K562 (cell line): Measurements from ENCODE around the gene CENPX. TPM values are rescaled to one million over a fixed set of nuclear protein-coding genes. Genes with fewer than 3 reads are reported as not detected.

Experiments
- CHD2 ChIP-seq: IDR thresholded peaks from 2 replicates; pipeline ENCODE4 v1.6.1; 2011; ENCODE audit warnings: low read depth, low read length
- ELK3 ChIP-seq: fragments of 450-650 bp; formaldehyde crosslinking; IDR thresholded peaks from 2 replicates; pipeline ENCODE4 v1.4.0; 2020; ENCODE audit warnings: mild to moderate bottlenecking
- GABPA ChIP-seq: fragments of 200-800 bp; sonication (Bioruptor generic); conservative IDR thresholded peaks from 2 replicates; pipeline ENCODE4 v1.6.1; 2016; ENCODE audit warnings: low read depth, missing genetic modification characterization, missing compliant biosample characterization
- HDAC2 ChIP-seq: fragments of 450-650 bp; IDR thresholded peaks from 2 replicates; pipeline ENCODE4 v1.6.1; 2016; ENCODE audit warnings: mild to moderate bottlenecking
- HNRNPUL1 ChIP-seq: fragments of 200-400 bp; formaldehyde crosslinking; IDR thresholded peaks from 2 replicates; pipeline ENCODE4 v1.6.1; 2017; ENCODE audit warnings: low read length
- NCOR1 ChIP-seq: fragments of 450-650 bp; IDR thresholded peaks from 2 replicates; pipeline ENCODE4 v1.6.1; 2016; ENCODE audit warnings: mild to moderate bottlenecking, moderate library complexity
- NR2C1 ChIP-seq, 2 experiments: fragments of 450-650 bp; IDR thresholded peaks; 2 replicates each; pipeline ENCODE4 v1.6.1; 2017; ENCODE audit warnings: mild to moderate bottlenecking in 2 of 2, antibody characterized with exemption in 1 of 2, inconsistent platforms in 1 of 2, missing compliant biosample characterization in 1 of 2, missing genetic modification characterization in 1 of 2
- SIN3B ChIP-seq: fragments of 450-650 bp; IDR thresholded peaks from 2 replicates; pipeline ENCODE4 v1.6.1; 2017; ENCODE audit warnings: low read depth, mild to moderate bottlenecking, moderate library complexity
- SIRT6 ChIP-seq: IDR thresholded peaks from one replicate; pipeline ENCODE4 v1.6.1; 2012; ENCODE audit warnings: low read depth, mild to moderate bottlenecking, control low read depth, inconsistent platforms, low read length, moderate library complexity
- TRIM28 ChIP-seq: fragments of 450-650 bp; IDR thresholded peaks from 2 replicates; pipeline ENCODE4 v1.6.1; 2017
- ZNF165 ChIP-seq: fragments of 250-450 bp; sonication (Bioruptor Pico); IDR thresholded peaks from 2 replicates; pipeline ENCODE4 v1.4.0; 2020; ENCODE audit warnings: borderline replicate concordance
- ZNF175 ChIP-seq: fragments of 200-800 bp; sonication (Bioruptor generic); IDR thresholded peaks from 2 replicates; pipeline ENCODE4 v1.6.1; 2016; ENCODE audit warnings: low read depth, mild to moderate bottlenecking, missing genetic modification characterization, missing compliant biosample characterization
- ZNF274 ChIP-seq: IDR thresholded peaks from 2 replicates; pipeline ENCODE4 v1.6.1; 2011; ENCODE audit warnings: low read depth, mild to moderate bottlenecking, low read length, moderate library complexity, borderline replicate concordance
- ZNF3 ChIP-seq: fragments of 250-450 bp; sonication (Bioruptor Pico); IDR thresholded peaks from 2 replicates; pipeline ENCODE4 v1.5.0; 2021; ENCODE audit warnings: mild to moderate bottlenecking, moderate library complexity
- ZNF384 ChIP-seq: IDR thresholded peaks from 2 replicates; pipeline ENCODE4 v1.6.1; 2012; ENCODE audit warnings: low read depth, low read length, improper control_type of control experiment
- ZNF395 ChIP-seq: fragments of 200-800 bp; sonication (Bioruptor generic); IDR thresholded peaks from 2 replicates; pipeline ENCODE4 v1.6.1; 2017; ENCODE audit warnings: missing genetic modification characterization, missing compliant biosample characterization
- ZNF592 ChIP-seq: fragments of 450-650 bp; IDR thresholded peaks from 2 replicates; pipeline ENCODE4 v1.6.1; 2017; ENCODE audit warnings: antibody characterized with exemption, mild to moderate bottlenecking
- ZNF77 ChIP-seq: fragments of 250-450 bp; sonication (Bioruptor Pico); IDR thresholded peaks from 2 replicates; pipeline ENCODE4 v1.5.0; 2020
- ZNF780A ChIP-seq: fragments of 250-450 bp; sonication (Bioruptor Pico); IDR thresholded peaks from 2 replicates; pipeline ENCODE4 v1.5.0; 2021; ENCODE audit warnings: mild to moderate bottlenecking
- polyA plus RNA-seq, 8 experiments: library from polyadenylated mRNA; depleted of rRNA in 4 of 8; stranded (reverse) in 5 of 8; unstranded in 3 of 8; fragments of >200 nt; fragmentation: Nextera tagmentation in 2 of 8; fragmentation: Illumina TruSeq in 1 of 8; extraction: Ambion mirVana in 2 of 8; extraction: Trizol in 1 of 8; gene quantifications; 2 replicates each; pipeline versions ENCODE4 v1.2.1 to v1.2.3, GENCODE V29; 2011 to 2014; ENCODE audit warnings: inconsistent platforms in 1 of 8, missing spikeins in 1 of 8
- total RNA-seq, 7 experiments: library from RNA; depleted of rRNA in 6 of 7; stranded (reverse); fragments of >200 nt in 6 of 7; fragmentation: Illumina TruSeq in 2 of 7; extraction: Trizol in 2 of 7; gene quantifications; 2 replicates each; pipeline versions ENCODE4 v1.2.1 to v1.2.3, GENCODE V29; 2011 to 2021; ENCODE audit warnings: low replicate concordance in 1 of 7
- TF ChIP-seq, protein P1 (sequence below): fragments of 250-450 bp; sonication (Bioruptor Pico); IDR thresholded peaks from 2 replicates; pipeline ENCODE4 v1.4.0; 2020
- TF ChIP-seq, protein P2 (sequence below): fragments of 450-650 bp; formaldehyde crosslinking; IDR thresholded peaks from 2 replicates; pipeline ENCODE4 v1.4.0; 2022; ENCODE audit warnings: mild to moderate bottlenecking, moderate library complexity

CENPX gene
- total and polyA plus RNA-seq, 9 of the 15 experiments (the other 6 are each of a cell fraction or from before 2014, with no cell fraction given): 32.7 to 352 (median 127) TPM

- 0 out of 2 replicates have a peak, but pooled peaks have one; percentile 38 for TF ChIP-seq ZNF592
- TF ChIP-seq GABPA (tag): peak; percentile 90
- peak; percentile 81 for TF ChIP-seq ZNF384
- peak; percentile 95 for TF ChIP-seq SIN3B
- no peak for TF ChIP-seq NR2C1 (IDR thresholded peaks at IDR 0.05)
- no peak for TF ChIP-seq NR2C1 (tag; IDR thresholded peaks at IDR 0.05)
- TF ChIP-seq TRIM28: no peak
- TF ChIP-seq ZNF77 (CRISPR knock-in tag): no peak
- no peak for TF ChIP-seq CHD2
- TF ChIP-seq NCOR1: peak; percentile 72
- TF ChIP-seq ZNF3 (CRISPR knock-in tag): no peak
- no peak for TF ChIP-seq HNRNPUL1
- TF ChIP-seq ZNF780A (CRISPR knock-in tag): no peak
- TF ChIP-seq ELK3 (CRISPR knock-in tag): no peak
- TF ChIP-seq HDAC2: no peak
- no peak for TF ChIP-seq SIRT6
- TF ChIP-seq ZNF175 (CRISPR knock-in tag): no peak
- TF ChIP-seq, protein P1, sequence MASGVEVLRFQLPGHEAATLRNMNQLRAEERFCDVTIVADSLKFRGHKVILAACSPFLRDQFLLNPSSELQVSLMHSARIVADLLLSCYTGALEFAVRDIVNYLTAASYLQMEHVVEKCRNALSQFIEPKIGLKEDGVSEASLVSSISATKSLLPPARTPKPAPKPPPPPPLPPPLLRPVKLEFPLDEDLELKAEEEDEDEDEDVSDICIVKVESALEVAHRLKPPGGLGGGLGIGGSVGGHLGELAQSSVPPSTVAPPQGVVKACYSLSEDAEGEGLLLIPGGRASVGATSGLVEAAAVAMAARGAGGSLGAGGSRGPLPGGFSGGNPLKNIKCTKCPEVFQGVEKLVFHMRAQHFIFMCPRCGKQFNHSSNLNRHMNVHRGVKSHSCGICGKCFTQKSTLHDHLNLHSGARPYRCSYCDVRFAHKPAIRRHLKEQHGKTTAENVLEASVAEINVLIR: peak; percentile 71
- TF ChIP-seq ZNF274: no peak
- TF ChIP-seq ZNF165: no peak
- TF ChIP-seq, protein P2, sequence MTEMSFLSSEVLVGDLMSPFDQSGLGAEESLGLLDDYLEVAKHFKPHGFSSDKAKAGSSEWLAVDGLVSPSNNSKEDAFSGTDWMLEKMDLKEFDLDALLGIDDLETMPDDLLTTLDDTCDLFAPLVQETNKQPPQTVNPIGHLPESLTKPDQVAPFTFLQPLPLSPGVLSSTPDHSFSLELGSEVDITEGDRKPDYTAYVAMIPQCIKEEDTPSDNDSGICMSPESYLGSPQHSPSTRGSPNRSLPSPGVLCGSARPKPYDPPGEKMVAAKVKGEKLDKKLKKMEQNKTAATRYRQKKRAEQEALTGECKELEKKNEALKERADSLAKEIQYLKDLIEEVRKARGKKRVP (CRISPR knock-in tag): no peak
- peak; percentile 73; the same call in 1 of the 2 replicates for TF ChIP-seq ZNF395 (CRISPR knock-in tag)
Measured at GRCh38 chr17:81977211-81977808, 45.4 kb downstream of the CENPX start, which contains the start of gene ASPSCR1 (continued).
